ENCODE measurements around the gene MYBPH.

MYBPH gene

DNA sequence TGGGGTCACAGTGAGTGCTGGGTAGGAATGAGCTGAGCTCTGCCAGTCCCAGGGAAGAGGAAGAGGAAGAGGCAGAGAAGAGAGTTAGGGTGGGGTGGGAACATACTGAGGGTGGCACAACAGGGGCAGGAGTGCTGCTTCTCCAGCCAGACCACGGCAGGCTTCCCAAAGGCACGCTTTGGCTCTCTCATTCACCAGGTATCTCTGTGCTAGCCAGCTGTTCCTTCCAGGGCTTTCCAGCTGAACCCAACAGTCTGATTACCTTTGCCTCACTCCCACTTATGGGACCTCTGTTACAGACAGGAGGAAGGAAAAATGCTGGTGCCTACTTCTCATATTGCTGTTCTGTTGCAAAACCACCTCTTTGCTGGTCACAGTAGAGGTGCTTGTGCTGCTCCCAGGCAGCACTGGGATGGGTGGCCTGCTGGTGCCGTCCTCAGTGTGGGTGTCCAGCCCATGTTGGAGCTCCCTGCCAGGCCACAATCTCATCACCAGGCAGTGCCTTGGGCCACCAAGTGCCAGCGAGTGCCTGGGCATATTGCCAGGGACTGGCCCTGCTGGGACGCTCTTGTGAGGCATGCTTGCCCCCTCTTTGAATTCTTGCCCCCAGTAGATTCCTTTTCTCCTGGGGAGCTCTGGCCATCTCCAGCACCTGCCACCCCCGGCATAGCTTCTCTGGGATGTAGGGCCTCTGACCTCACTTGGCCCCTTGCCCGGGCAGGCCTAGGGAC is 46.0 kb downstream of the MYBPH start:
- DNase-seq (ENCODE audit: low read depth) = no peak

- no peak for DNase-seq (ENCODE audit: low read depth)
Measured at GRCh38 chr1:203128716-203129500, 46.7 kb downstream of the MYBPH start.

- DNase-seq (ENCODE audit: low read depth) = no peak
Measured at GRCh38 chr1:203128431-203128715, 47.3 kb downstream of the MYBPH start.

GRCh38 chr1:203127666-203128430 is 47.8 kb downstream of the MYBPH start, which contains the start of gene ADORA1:
TSS of gene ADORA1 (plus strand) at chr1:203127726. CDS start at chr1:203128842, 1,116 bp downstream.
- no peak for DNase-seq (ENCODE audit: low read depth)

GRCh38 chr1:203126866-203127665 is 48.6 kb downstream of the MYBPH start:
- DNase-seq (ENCODE audit: low read depth) = no peak

- no peak for DNase-seq (ENCODE audit: low read depth)
Measured at GRCh38 chr1:203126151-203126865, 49.3 kb downstream of the MYBPH start.

DNA sequence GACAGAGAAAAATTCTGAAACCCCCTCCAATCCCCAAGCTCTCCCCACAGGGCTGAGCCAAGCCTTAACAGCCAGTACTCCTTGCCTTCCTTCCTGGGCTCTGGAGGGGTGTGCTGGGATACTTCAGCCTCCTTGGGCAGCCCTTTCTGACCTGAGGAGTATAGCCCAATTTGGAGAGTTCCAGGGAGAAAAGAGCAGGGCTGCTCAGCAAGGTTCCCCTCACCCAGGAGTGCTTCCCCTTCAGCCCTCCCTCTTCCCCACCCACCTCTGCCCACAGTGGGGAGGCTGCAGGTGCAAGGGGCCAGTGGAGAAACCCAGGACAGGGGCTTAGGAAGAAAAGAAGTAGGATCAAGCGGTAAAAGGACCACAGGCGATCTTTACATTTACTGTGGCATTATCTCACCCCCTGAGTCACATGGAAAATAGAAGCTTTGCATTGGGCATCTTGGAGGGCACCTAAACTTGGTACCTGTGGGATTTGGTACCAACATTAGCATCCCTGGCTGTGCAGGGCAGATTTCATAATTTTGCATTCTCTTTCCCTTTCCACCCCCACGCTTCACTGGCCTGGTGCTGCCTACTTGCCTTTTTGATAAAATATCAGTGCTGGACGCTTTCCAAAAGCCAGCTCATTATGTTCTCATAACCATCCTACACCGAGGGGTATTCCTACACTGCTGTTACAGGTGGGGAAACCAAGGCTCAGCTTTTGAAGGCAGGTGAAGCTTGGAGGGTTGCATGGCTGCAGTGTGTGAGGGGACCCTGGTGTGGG is 50.9 kb downstream of the MYBPH start:
- DNase-seq (ENCODE audit: low read depth) = no peak

DNA sequence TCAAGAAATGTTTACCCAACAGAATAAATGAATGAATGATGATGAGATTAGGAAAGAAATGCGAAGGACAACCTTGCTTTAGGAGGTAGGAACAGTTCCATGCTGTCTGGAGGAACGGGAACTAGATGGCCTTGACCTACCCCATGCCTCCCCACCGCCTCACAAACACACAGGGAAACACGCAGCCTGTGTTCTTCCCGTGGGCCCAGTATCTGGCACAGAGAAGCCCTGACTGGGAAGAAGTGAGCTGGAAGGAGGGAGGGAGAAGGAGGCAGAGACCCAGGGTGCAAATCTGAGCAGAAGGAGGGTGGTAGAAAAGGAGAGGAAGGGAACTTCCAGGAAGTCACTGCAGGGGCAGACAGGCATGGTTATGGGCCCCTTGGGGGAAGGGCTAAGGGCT is 51.6 kb downstream of the MYBPH start:
- DNase-seq (ENCODE audit: low read depth) = no peak

DNA sequence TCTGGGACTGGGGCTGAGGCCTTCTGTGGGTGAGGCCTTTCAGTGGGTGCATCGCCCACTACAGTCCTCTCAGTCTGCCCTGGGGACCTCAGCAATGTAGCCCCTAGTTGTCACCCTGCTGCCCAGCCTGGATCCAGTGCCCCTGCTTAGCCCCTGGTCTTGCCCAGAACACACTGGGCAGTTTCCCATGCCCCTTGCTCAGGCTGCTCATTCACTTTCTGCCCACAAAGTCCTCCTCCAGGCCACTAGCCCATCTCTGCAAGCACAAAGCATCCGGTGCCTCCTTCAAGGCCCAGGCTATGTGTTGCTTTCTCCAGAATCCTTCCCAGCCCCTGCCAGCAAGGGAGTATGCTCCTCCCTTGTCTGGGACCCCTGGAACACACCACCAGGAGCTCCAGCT is 53.5 kb downstream of the MYBPH start:
- DNase-seq (ENCODE audit: low read depth) = no peak

GRCh38 chr1:203121186-203122015 is 54.2 kb downstream of the MYBPH start:
- DNase-seq (ENCODE audit: low read depth) = no peak

GRCh38 chr1:203120325-203121153 is 55.1 kb downstream of the MYBPH start:
- no peak for DNase-seq (ENCODE audit: low read depth)

Data from T follicular helper cell (primary cell).